H1 (cell line): ENCODE measurements around the gene LBP.

Source experiments
- EP300 ChIP-seq, 2 experiments: IDR thresholded peaks; 1 replicate in 1 of 2; 2 replicates in 1 of 2; pipeline ENCODE4 v1.6.1; 2011 to 2012; ENCODE audit warnings: low read depth in 2 of 2, low read length in 2 of 2, mild to moderate bottlenecking in 2 of 2, borderline replicate concordance in 1 of 2, inconsistent platforms in 1 of 2, moderate library complexity in 1 of 2
- KDM1A ChIP-seq: fragments of 200-600, 300-600 bp; sonication (generic); IDR thresholded peaks from 2 replicates; pipeline ENCODE4 v1.7.1; 2016; ENCODE audit warnings: mild to moderate bottlenecking, low read length, borderline replicate concordance
- YY1 ChIP-seq: IDR thresholded peaks from 2 replicates; pipeline ENCODE4 v1.6.1; 2011; ENCODE audit warnings: low read depth, mild to moderate bottlenecking, low read length
- TF ChIP-seq, protein P1 (sequence below), 3 experiments: IDR thresholded peaks; 1 replicate in 2 of 3; 2 replicates in 1 of 3; pipeline versions ENCODE4 v1.5.1 to v1.6.1; 2011; ENCODE audit warnings: low read length in 3 of 3, mild to moderate bottlenecking in 3 of 3, inconsistent platforms in 2 of 3, low read depth in 1 of 3, moderate library complexity in 1 of 3; ENCODE audit not compliant: insufficient read depth in 1 of 3; ENCODE audit errors: control extremely low read depth in 1 of 3

DNA sequence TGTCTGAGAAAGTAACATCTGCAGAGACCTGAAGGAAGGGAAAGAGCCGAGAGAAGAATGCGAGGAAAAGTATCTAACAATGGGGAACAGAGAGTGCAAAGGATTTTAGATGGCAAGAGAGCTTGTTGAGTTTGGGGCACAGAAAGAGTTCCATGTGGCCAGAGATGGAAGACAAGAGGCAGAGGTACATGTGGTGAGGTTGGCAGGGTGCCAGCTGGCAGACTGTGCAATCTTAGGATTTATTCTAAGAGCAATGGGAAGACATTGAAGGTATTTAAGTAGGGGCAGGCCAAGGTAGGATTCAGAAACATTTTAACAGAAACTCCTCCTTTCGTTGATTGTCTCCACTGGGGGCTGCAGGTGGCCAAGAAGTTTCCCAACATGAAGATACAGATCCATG is 20.4 kb upstream of the LBP start:
- TF ChIP-seq, protein P1, sequence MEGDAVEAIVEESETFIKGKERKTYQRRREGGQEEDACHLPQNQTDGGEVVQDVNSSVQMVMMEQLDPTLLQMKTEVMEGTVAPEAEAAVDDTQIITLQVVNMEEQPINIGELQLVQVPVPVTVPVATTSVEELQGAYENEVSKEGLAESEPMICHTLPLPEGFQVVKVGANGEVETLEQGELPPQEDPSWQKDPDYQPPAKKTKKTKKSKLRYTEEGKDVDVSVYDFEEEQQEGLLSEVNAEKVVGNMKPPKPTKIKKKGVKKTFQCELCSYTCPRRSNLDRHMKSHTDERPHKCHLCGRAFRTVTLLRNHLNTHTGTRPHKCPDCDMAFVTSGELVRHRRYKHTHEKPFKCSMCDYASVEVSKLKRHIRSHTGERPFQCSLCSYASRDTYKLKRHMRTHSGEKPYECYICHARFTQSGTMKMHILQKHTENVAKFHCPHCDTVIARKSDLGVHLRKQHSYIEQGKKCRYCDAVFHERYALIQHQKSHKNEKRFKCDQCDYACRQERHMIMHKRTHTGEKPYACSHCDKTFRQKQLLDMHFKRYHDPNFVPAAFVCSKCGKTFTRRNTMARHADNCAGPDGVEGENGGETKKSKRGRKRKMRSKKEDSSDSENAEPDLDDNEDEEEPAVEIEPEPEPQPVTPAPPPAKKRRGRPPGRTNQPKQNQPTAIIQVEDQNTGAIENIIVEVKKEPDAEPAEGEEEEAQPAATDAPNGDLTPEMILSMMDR (IDR thresholded peaks at IDR 0.05; ENCODE audit: control extremely low read depth in 1 of 3, insufficient read depth in 1 of 3, low read depth in 1 of 3, low read length in 3 of 3): no peak
- TF ChIP-seq KDM1A (no peak), EP300 (IDR thresholded peaks at IDR 0.05; ENCODE audit: borderline replicate concordance in 1 of 2, low read depth in 2 of 2, low read length in 2 of 2) (no peak), YY1 (no peak)
